Osteoblast (primary cell): Measurements from ENCODE around the gene NEGR1. TPM values are rescaled to one million over a fixed set of nuclear protein-coding genes. Genes with fewer than 3 reads are reported as not detected.

Source experiments
- DNase-seq: peaks from one replicate; pipeline ENCODE4 v3.0.0; 2011; ENCODE audit warnings: low spot score, mixed read lengths; ENCODE audit not compliant: insufficient read length; ENCODE audit errors: missing footprints
- H2AFZ ChIP-seq: 2 replicates; pipeline ENCODE4 v1.6.0; 2011; ENCODE audit warnings: mild to moderate bottlenecking, low read length
- H3K27ac ChIP-seq: 2 replicates; pipeline ENCODE4 v1.5.1; 2011; ENCODE audit warnings: mild to moderate bottlenecking, low read depth, low read length, moderate library complexity
- H3K27me3 ChIP-seq: 2 replicates; pipeline ENCODE4 v1.6.0; 2012; ENCODE audit warnings: mild to moderate bottlenecking, control low read depth, inconsistent platforms, low read length, moderate library complexity; ENCODE audit not compliant: insufficient read depth
- H3K36me3 ChIP-seq: 2 replicates; pipeline ENCODE4 v1.5.1; 2011; ENCODE audit warnings: mild to moderate bottlenecking, low read length, control low read depth, moderate library complexity; ENCODE audit not compliant: insufficient read depth
- H3K4me1 ChIP-seq: 2 replicates; pipeline ENCODE4 v1.5.1; 2011; ENCODE audit warnings: mild to moderate bottlenecking, low read length, control low read depth, moderate library complexity; ENCODE audit not compliant: insufficient read depth
- H3K4me2 ChIP-seq: 2 replicates; pipeline ENCODE4 v1.6.0; 2011; ENCODE audit warnings: mild to moderate bottlenecking, low read length; ENCODE audit not compliant: insufficient read depth
- H3K4me3 ChIP-seq: fragments of 200-600 bp; sonication (generic); 3 replicates; pipeline ENCODE4 v1.5.1; 2012; ENCODE audit warnings: mild to moderate bottlenecking, low read length, inconsistent platforms; ENCODE audit not compliant: insufficient read depth
- H3K79me2 ChIP-seq: 2 replicates; pipeline ENCODE4 v1.6.0; 2012; ENCODE audit warnings: mild to moderate bottlenecking, low read length, control low read depth, inconsistent platforms; ENCODE audit not compliant: insufficient read depth
- H3K9me3 ChIP-seq: 2 replicates; pipeline ENCODE4 v1.5.1; 2011; ENCODE audit warnings: low read depth, low read length, control low read depth
- H4K20me1 ChIP-seq: 2 replicates; pipeline ENCODE4 v1.6.0; 2012; ENCODE audit warnings: mild to moderate bottlenecking, low read length, control low read depth; ENCODE audit not compliant: insufficient read depth
- total RNA-seq: library from RNA; depleted of rRNA; stranded (reverse); fragments of >200 nt; gene quantifications from 2 replicates; pipeline ENCODE4 v1.2.3, GENCODE V29; 2012
- TF ChIP-seq, protein P1 (sequence below): IDR thresholded peaks from 2 replicates; pipeline ENCODE4 v1.5.1; 2011; ENCODE audit warnings: mild to moderate bottlenecking, low read depth, low read length, moderate library complexity; ENCODE audit errors: extremely low read depth

Gene NEGR1
- total RNA-seq, 1 donor = 18.1 TPM

- no peaks in the 10 kb centered on the region for H3K9me3 ChIP-seq
- no peaks in the 10 kb centered on the region for H3K79me2 ChIP-seq
- DNase-seq = no peak
- H3K4me2 ChIP-seq = no peak overlapping the region
- H3K27me3 ChIP-seq = no peaks in the 10 kb centered on the region
- H3K4me1 ChIP-seq = no peaks in the 10 kb centered on the region
- H3K27ac ChIP-seq = no peak overlapping the region
- H3K36me3 ChIP-seq = no peaks in the 10 kb centered on the region
- TF ChIP-seq, protein P1, sequence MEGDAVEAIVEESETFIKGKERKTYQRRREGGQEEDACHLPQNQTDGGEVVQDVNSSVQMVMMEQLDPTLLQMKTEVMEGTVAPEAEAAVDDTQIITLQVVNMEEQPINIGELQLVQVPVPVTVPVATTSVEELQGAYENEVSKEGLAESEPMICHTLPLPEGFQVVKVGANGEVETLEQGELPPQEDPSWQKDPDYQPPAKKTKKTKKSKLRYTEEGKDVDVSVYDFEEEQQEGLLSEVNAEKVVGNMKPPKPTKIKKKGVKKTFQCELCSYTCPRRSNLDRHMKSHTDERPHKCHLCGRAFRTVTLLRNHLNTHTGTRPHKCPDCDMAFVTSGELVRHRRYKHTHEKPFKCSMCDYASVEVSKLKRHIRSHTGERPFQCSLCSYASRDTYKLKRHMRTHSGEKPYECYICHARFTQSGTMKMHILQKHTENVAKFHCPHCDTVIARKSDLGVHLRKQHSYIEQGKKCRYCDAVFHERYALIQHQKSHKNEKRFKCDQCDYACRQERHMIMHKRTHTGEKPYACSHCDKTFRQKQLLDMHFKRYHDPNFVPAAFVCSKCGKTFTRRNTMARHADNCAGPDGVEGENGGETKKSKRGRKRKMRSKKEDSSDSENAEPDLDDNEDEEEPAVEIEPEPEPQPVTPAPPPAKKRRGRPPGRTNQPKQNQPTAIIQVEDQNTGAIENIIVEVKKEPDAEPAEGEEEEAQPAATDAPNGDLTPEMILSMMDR = no peak
- H3K4me3 ChIP-seq = no peak overlapping the region
- H4K20me1 ChIP-seq = no peaks in the 10 kb centered on the region
- no peak overlapping the region for H2AFZ ChIP-seq
Measured at GRCh38 chr1:71784241-71784640, 498.1 kb downstream of the NEGR1 start.

DNA sequence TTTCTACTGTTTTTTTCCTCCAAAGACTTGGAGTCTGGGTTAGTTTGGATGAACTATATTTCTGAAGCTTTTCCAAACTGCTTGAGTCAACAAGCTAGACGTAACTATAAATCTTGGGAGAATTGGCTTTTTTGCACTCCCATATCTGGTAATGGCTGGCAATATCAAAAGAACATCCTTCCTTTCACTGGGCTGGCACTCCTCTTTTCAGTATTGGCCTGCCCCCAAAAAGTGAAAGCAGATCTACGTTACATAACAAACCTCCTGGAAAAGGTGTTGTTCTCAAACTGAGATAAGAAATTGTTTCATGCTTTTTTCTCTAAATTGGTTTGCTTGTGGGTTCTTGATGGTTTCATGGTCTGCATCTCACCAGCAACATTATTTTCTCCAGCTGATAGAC lies 499.3 kb downstream of the NEGR1 start:
- Histone ChIP-seq H4K20me1 (no peaks in the 10 kb centered on the region), H3K27ac (no peak overlapping the region), H3K9me3 (no peaks in the 10 kb centered on the region), H3K4me1 (no peaks in the 10 kb centered on the region), H3K4me2 (no peak overlapping the region), H3K27me3 (no peaks in the 10 kb centered on the region), H3K36me3 (no peaks in the 10 kb centered on the region), H2AFZ (no peak overlapping the region), H3K4me3 (no peak overlapping the region), H3K79me2 (no peaks in the 10 kb centered on the region)
- DNase-seq = no peak
- TF ChIP-seq, protein P1 = no peak

DNA sequence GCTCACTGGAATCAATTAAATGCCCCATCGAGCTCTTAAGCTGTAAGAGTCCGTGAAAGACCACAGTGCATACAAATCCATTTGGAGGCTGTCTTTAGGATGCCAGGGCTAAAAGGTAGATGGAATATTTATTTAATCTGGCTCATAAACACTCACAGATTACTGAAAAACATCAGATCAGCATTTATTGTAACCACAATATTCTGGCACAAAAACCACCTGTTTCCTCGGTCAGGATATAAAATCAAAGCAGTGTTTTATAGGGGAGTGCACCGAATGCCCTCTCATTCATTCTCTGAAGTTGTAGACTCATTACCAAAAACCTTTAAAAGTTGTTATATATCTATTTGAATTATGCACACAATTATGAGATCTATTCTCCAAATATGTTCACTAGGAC lies 500.9 kb downstream of the NEGR1 start:
- no peaks in the 10 kb centered on the region for H3K4me1 ChIP-seq
- no peak overlapping the region for H2AFZ ChIP-seq
- TF ChIP-seq, protein P1 = no peak
- no peaks in the 10 kb centered on the region for H3K36me3 ChIP-seq
- H3K27ac ChIP-seq = no peak overlapping the region
- no peak for DNase-seq
- no peak overlapping the region for H3K4me3 ChIP-seq
- no peaks in the 10 kb centered on the region for H3K27me3 ChIP-seq
- H3K4me2 ChIP-seq = no peak overlapping the region
- no peaks in the 10 kb centered on the region for H3K9me3 ChIP-seq
- no peaks in the 10 kb centered on the region for H4K20me1 ChIP-seq
- no peaks in the 10 kb centered on the region for H3K79me2 ChIP-seq

GRCh38 chr1:71780681-71781080 lies 501.7 kb downstream of the NEGR1 start:
- Histone ChIP-seq H2AFZ (no peak overlapping the region), H3K4me2 (no peak overlapping the region), H3K79me2 (no peaks in the 10 kb centered on the region), H3K9me3 (no peaks in the 10 kb centered on the region), H3K4me1 (no peaks in the 10 kb centered on the region), H3K4me3 (no peak overlapping the region), H3K36me3 (no peaks in the 10 kb centered on the region), H3K27me3 (no peaks in the 10 kb centered on the region), H3K27ac (no peak overlapping the region), H4K20me1 (no peaks in the 10 kb centered on the region)
- peak; percentile 32 for DNase-seq
- TF ChIP-seq, protein P1 = no peak
